ENCODE results near the gene ITGA1. TPM values are rescaled to one million over a fixed set of nuclear protein-coding genes. Genes with fewer than 3 reads are reported as not detected.
A peak's percentile ranks its signal among the peaks of the same experiment; 100 is the strongest.

The ITGA1 gene
- polyA plus RNA-seq, 3 donors: 0.33 to 0.89 (median 0.79) TPM

GRCh38 chr5:52801329-52801728 is 13.6 kb downstream of the ITGA1 start:
- no peak for DNase-seq
- H4K20me1 ChIP-seq (ENCODE audit: insufficient read depth, low read length): no peaks in the 10 kb centered on the region
- H3K27ac Mint-ChIP-seq: peak overlapping the region; percentile 91 to 99 (median 97)
- peak overlapping the region in 1 of 3 experiments; percentile 85 for H3K4me3 ChIP-seq (replicated peaks in 1 of 3; ENCODE audit: low read depth in 2 of 3, low read length in 3 of 3)
- 76% methylated on average over 7 of the region's 8 CpGs for WGBS (ENCODE audit: insufficient coverage)
- H3K27me3 ChIP-seq (ENCODE audit: control insufficient read depth in 2 of 2, insufficient read depth in 2 of 2, low read length in 2 of 2): no peaks in the 10 kb centered on the region
- intact Hi-C loops (cut with micrococcal nuclease): no loop called here
- peaks cover 59 to 82% of the 10 kb centered on the region in 2 donors for H3K4me1 ChIP-seq (ENCODE audit: control insufficient read depth in 1 of 2, insufficient read depth in 2 of 2, low read length in 2 of 2)
- peak overlapping the region; percentile 76 for H3K4me2 ChIP-seq (replicated peaks; ENCODE audit: extremely low read depth, low read length, poor library complexity, severe bottlenecking)
- peaks cover 74% of the 10 kb centered on the region for H3K4me1 Mint-ChIP-seq
- H3K36me3 Mint-ChIP-seq: peaks cover 3 to 8% of the 10 kb centered on the region in 2 donors
- H3K27me3 Mint-ChIP-seq (ENCODE audit: low read depth in 3 of 3): peaks cover 0 to 3% (median 0%) of the 10 kb centered on the region in 3 donors
- no peak overlapping the region for H3K9ac ChIP-seq (ENCODE audit: insufficient read depth, low read length, poor library complexity, severe bottlenecking)
- no peaks in the 10 kb centered on the region for H3K9me3 ChIP-seq (replicated peaks in 1 of 2; ENCODE audit: control insufficient read depth in 1 of 2, insufficient read depth in 1 of 2, low read length in 2 of 2)
- H3K36me3 ChIP-seq (replicated peaks in 1 of 2; ENCODE audit: control insufficient read depth in 1 of 2, insufficient read depth in 2 of 2, low read length in 2 of 2): no peaks in the 10 kb centered on the region
- H2AFZ ChIP-seq (ENCODE audit: insufficient read depth, low read depth, low read length, poor library complexity, severe bottlenecking): no peak overlapping the region
- H3K4me3 Mint-ChIP-seq: peak overlapping the region; percentile 91 to 94
- peaks cover 50% of the 10 kb centered on the region for H3K79me2 ChIP-seq (ENCODE audit: insufficient read depth, low read length)
- peak overlapping the region; percentile 1 to 98 for H3K27ac ChIP-seq (ENCODE audit: low read depth in 1 of 2, low read length in 2 of 2)
- TF ChIP-seq, protein P1, sequence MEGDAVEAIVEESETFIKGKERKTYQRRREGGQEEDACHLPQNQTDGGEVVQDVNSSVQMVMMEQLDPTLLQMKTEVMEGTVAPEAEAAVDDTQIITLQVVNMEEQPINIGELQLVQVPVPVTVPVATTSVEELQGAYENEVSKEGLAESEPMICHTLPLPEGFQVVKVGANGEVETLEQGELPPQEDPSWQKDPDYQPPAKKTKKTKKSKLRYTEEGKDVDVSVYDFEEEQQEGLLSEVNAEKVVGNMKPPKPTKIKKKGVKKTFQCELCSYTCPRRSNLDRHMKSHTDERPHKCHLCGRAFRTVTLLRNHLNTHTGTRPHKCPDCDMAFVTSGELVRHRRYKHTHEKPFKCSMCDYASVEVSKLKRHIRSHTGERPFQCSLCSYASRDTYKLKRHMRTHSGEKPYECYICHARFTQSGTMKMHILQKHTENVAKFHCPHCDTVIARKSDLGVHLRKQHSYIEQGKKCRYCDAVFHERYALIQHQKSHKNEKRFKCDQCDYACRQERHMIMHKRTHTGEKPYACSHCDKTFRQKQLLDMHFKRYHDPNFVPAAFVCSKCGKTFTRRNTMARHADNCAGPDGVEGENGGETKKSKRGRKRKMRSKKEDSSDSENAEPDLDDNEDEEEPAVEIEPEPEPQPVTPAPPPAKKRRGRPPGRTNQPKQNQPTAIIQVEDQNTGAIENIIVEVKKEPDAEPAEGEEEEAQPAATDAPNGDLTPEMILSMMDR (IDR thresholded peaks at IDR 0.05): no peak
- peaks cover 0 to 3% (median 0%) of the 10 kb centered on the region in 7 donors for H3K9me3 Mint-ChIP-seq

DNA sequence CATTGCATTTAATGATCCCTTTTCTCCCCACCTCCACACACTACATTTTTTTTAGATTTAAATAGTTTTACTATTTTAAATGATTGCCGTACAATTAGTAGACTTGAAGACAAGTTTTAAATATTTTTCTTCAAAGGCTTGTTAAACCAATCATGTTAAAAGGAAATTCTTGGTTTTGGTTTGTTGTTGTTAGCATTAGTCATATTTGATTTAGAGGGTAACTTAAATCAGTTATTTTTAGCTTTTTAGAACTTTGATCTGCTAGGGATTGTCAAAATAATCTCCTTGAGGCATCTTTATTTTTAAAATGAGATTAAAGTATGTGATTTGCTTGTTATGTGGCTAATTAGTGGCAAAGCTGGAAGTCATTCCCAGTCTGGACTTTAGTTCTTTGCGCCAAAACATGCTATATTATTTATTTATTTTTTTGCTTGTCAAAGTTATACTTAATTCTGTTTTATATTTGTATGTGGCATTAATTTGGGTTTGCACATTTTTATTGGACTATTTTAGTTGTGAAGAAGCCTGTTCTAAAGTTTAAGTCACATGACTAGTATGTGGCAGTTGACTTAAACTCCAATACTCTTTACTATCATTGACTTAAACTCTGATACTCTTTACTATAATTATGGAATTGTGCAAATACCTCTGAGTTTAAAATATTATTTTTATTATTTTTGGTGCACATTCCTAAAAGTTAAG is 14.7 kb downstream of the ITGA1 start:
- intact Hi-C loops (cut with micrococcal nuclease): no loop called here
- Histone ChIP-seq H2AFZ (ENCODE audit: insufficient read depth, low read depth, low read length, poor library complexity, severe bottlenecking) (no peak overlapping the region), H3K4me1 (ENCODE audit: control insufficient read depth in 1 of 2, insufficient read depth in 2 of 2, low read length in 2 of 2) (peaks cover 57 to 79% of the 10 kb centered on the region in 2 donors), H3K27me3 (ENCODE audit: control insufficient read depth in 2 of 2, insufficient read depth in 2 of 2, low read length in 2 of 2) (no peaks in the 10 kb centered on the region), H4K20me1 (ENCODE audit: insufficient read depth, low read length) (no peaks in the 10 kb centered on the region), H3K36me3 (replicated peaks in 1 of 2; ENCODE audit: control insufficient read depth in 1 of 2, insufficient read depth in 2 of 2, low read length in 2 of 2) (no peaks in the 10 kb centered on the region), H3K4me3 (replicated peaks in 1 of 3; ENCODE audit: low read depth in 2 of 3, low read length in 3 of 3) (peak overlapping the region in 1 of 3 experiments; percentile 18), H3K9ac (ENCODE audit: insufficient read depth, low read length, poor library complexity, severe bottlenecking) (no peak overlapping the region), H3K79me2 (ENCODE audit: insufficient read depth, low read length) (peaks cover 50% of the 10 kb centered on the region), H3K4me2 (replicated peaks; ENCODE audit: extremely low read depth, low read length, poor library complexity, severe bottlenecking) (peak overlapping the region; percentile 76), H3K9me3 (replicated peaks in 1 of 2; ENCODE audit: control insufficient read depth in 1 of 2, insufficient read depth in 1 of 2, low read length in 2 of 2) (no peaks in the 10 kb centered on the region), H3K27ac (ENCODE audit: low read depth in 1 of 2, low read length in 2 of 2) (peak overlapping the region in 1 of 2 donors; percentile 98)
- TF ChIP-seq, protein P1 (IDR thresholded peaks at IDR 0.05): no peak
- Mint-ChIP-seq H3K4me1 (peaks cover 68% of the 10 kb centered on the region), H3K27ac (peak overlapping the region in 2 of 7 donors; percentile 33 to 35), H3K9me3 (peaks cover 0 to 3% (median 0%) of the 10 kb centered on the region in 7 donors), H3K36me3 (peaks cover 3 to 8% of the 10 kb centered on the region in 2 donors), H3K4me3 (no peak overlapping the region), H3K27me3 (ENCODE audit: low read depth in 3 of 3) (peaks cover 0 to 3% (median 0%) of the 10 kb centered on the region in 3 donors)
- no peak for DNase-seq
- no CpG with 5 or more reads among the region's 2 CpGs for WGBS (ENCODE audit: insufficient coverage)

All from CD14-positive monocyte (primary cell).